Activated CD4-positive, alpha-beta T cell treated with anti-CD3 and anti-CD28 coated beads, Interleukin-2, amount 10 ng/mL, durations not matched to agents 7 days and 5 days (primary cell): ENCODE measurements around the gene BPIFA2. TPM values are rescaled to one million over a fixed set of nuclear protein-coding genes. Genes with fewer than 3 reads are reported as not detected.

Experiments used
- CTCF ChIA-PET: fragments of 350-600 bp; sonication (Branson Sonifier 250); formaldehyde crosslinking; loops from one replicate; lab custom pipeline; 2021; ENCODE audit warnings: antibody characterized with exemption; lab: Charles Lee
- POLR2A ChIA-PET: fragments of 350-600 bp; sonication (Branson Sonifier 250); formaldehyde crosslinking; loops from one replicate; lab custom pipeline; 2021; ENCODE audit warnings: antibody characterized with exemption; lab: Charles Lee
- DNase-seq: peaks from one replicate; pipeline ENCODE4 v3.0.0-alpha.2; 2020
- H3K27ac Mint-ChIP-seq: one replicate; pipeline ENCODE4 v1.8.0; 2021; ENCODE audit warnings: mild to moderate bottlenecking, moderate library complexity, mixed read lengths
- H3K27me3 Mint-ChIP-seq: one replicate; pipeline ENCODE4 v1.8.0; 2021; ENCODE audit warnings: mixed read lengths
- H3K36me3 Mint-ChIP-seq: one replicate; pipeline ENCODE4 v1.8.0; 2021; ENCODE audit warnings: low read depth, mixed read lengths
- H3K4me1 Mint-ChIP-seq: one replicate; pipeline ENCODE4 v1.8.0; 2021; ENCODE audit warnings: mixed read lengths
- H3K4me3 Mint-ChIP-seq: one replicate; pipeline ENCODE4 v1.8.0; 2021; ENCODE audit warnings: mild to moderate bottlenecking, moderate library complexity, mixed read lengths
- H3K9me3 Mint-ChIP-seq: one replicate; pipeline ENCODE4 v1.8.0; 2021; ENCODE audit warnings: mixed read lengths
- total RNA-seq, 2 experiments: library from RNA; stranded (reverse); gene quantifications; one replicate each; pipeline ENCODE4 v1.2.3, GENCODE V29; 2021

Gene BPIFA2
- total RNA-seq, 2 experiments from 2014 or later: not detected

DNA sequence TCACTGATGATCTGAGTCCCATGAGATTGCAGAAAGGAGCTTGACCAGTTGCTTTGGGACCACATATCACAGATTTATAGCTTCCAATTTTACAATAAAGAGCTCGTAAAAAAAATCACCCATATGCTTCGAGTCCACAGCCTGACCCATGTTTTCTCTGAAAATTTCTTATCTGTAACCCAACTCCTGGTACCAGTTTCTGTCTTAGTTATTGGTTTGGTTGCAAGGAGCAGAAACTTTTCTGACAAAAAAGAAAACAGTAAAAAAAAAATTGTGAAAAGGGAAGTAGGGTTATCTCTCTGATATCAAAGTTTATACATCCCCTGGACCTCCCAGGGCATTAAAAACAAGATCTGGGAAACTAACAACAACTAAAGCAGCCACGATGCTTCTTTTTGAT is 30.8 kb upstream of the BPIFA2 start:
- no peak for DNase-seq
- CTCF ChIA-PET: interaction anchor here (0.6 to 1.5 kb wide), 2 partner anchors 13 to 245 kb away, joined by 4 to 5 read pairs; no protein-coding TSS in a partner anchor
- POLR2A ChIA-PET: no interaction called here
- Mint-ChIP-seq H3K27ac (no peak overlapping the region), H3K36me3 (no peaks in the 10 kb centered on the region), H3K27me3 (peaks cover 6% of the 10 kb centered on the region), H3K4me1 (no peaks in the 10 kb centered on the region), H3K4me3 (no peak overlapping the region), H3K9me3 (no peaks in the 10 kb centered on the region)

DNA sequence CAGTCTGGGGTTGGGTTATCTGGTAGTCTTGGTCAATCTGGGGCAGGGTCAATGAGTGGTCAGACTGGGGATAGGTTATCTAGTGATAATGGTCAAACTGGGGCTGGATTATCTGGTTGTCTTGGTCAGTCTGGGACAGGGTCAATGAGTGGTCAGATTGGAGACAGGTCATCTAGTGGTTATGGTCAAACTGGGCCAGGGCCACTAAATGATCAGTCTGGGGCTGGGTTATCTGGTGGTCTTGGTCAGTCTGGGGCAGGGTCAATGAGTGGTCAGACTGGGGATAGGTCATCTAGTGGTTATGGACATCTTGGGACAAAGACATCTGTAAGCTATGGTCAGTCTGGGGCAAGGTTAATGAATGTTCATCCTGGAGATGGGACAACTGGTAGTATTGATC is 28.5 kb upstream of the BPIFA2 start:
- Mint-ChIP-seq H3K27me3 (peaks cover 25% of the 10 kb centered on the region), H3K4me1 (no peaks in the 10 kb centered on the region), H3K9me3 (no peaks in the 10 kb centered on the region)

DNA sequence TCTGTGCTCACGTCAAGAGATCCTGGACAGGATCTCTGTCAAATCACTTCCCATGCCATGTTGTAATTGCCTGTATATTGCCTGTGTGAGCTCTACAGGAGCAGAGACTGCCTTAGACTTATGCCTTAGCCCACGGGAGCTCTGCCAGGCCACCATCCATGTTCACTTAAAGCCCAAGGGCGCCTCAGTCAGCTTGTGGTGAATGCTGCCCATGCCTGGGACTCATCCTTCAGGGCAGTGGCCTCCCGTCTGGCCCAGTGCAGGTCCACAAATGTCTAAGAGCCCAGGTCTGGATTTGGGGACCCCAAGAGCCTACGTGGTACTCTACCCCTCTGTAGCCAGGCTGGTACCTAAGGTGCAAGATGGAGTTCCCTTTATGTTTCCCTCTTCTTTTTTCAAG is 22.4 kb upstream of the BPIFA2 start:
- H3K4me1 Mint-ChIP-seq: no peaks in the 10 kb centered on the region
- ChIA-PET CTCF (no interaction called here), POLR2A (no interaction called here)
- peaks cover 38% of the 10 kb centered on the region for H3K27me3 Mint-ChIP-seq
- H3K9me3 Mint-ChIP-seq: no peaks in the 10 kb centered on the region
- no peak overlapping the region for H3K27ac Mint-ChIP-seq
- no peak overlapping the region for H3K4me3 Mint-ChIP-seq
- no peaks in the 10 kb centered on the region for H3K36me3 Mint-ChIP-seq
- DNase-seq: no peak

More for the DNA sequence above, 28.5 kb upstream of the BPIFA2 start:
- Mint-ChIP-seq H3K36me3 (no peaks in the 10 kb centered on the region), H3K27ac (no peak overlapping the region), H3K4me3 (no peak overlapping the region)
- ChIA-PET CTCF (interaction anchor here (0.6 kb wide), 1 partner anchor 92 kb away, joined by 6 read pairs; no protein-coding TSS in a partner anchor), POLR2A (no interaction called here)
- no peak for DNase-seq

DNA sequence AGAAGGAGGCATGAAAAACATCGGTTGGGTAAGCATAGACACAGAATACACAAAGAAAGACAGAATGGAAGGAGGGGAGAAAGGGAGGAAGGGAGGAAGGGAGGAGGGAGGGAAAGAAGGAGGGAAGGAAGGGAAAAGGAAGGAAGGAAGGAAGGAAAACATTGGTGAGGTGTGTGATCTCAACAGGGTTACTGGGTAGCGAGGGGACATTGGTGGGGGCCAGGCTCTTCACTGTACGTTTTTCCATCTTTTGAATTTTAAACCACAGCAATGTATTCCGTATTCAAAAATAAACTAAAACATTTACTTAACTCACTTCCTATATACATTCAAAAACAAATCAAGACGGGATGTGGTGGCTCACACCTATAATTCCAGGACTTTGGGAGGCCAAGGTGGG is 20.7 kb upstream of the BPIFA2 start:
- H3K9me3 Mint-ChIP-seq: no peaks in the 10 kb centered on the region
- no peak overlapping the region for H3K4me3 Mint-ChIP-seq
- no peak for DNase-seq
- peaks cover 41% of the 10 kb centered on the region for H3K27me3 Mint-ChIP-seq
- H3K4me1 Mint-ChIP-seq: no peaks in the 10 kb centered on the region
- ChIA-PET POLR2A (no interaction called here), CTCF (no interaction called here)
- H3K36me3 Mint-ChIP-seq: no peaks in the 10 kb centered on the region
- no peak overlapping the region for H3K27ac Mint-ChIP-seq

DNA sequence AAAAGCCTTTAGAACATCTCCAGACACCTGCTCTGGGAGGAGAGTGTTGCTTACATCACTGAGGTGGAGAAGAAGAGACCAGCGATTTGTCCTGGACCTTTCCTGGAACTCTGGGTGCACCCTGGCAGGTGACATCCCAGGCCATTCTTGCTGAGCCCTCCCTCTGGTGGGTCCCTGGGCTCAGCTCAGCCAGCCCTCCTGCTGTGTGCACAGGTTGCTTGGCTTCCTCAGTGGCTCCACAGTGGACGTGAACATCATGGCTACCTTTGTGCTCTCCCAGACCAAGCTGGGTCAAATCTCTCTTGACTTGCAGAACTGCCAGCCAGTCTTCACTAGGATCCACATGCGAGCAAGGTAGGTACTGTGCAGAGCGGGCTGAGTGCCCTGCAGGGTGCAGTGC is 19.9 kb upstream of the BPIFA2 start:
- ChIA-PET POLR2A (no interaction called here), CTCF (no interaction called here)
- H3K4me3 Mint-ChIP-seq: no peak overlapping the region
- H3K4me1 Mint-ChIP-seq: no peaks in the 10 kb centered on the region
- peaks cover 38% of the 10 kb centered on the region for H3K27me3 Mint-ChIP-seq
- H3K27ac Mint-ChIP-seq: no peak overlapping the region
- H3K36me3 Mint-ChIP-seq: no peaks in the 10 kb centered on the region
- H3K9me3 Mint-ChIP-seq: no peaks in the 10 kb centered on the region
- DNase-seq: no peak

DNA sequence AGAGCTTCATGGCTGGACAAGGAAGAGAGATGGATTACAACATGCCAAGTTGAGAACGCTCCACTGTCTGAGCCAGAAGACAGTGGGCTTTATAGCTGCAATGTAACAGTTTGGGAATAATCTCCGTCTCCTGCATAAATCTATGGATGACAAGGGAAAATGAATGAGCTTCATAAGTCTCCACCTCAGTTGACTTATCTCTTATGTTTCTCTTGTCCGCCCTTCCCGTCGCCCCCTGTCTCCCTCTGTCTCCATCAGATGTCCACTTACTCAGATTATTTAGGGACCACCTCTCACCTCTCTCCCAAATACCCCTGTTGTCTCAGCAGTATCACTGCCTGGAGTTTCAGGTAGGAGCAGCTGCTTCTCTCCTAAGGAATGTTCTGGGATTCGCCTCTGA is 13.7 kb upstream of the BPIFA2 start:
- POLR2A ChIA-PET: no interaction called here
- no peak overlapping the region for H3K4me3 Mint-ChIP-seq
- no peak for DNase-seq
- H3K36me3 Mint-ChIP-seq: no peaks in the 10 kb centered on the region
- H3K4me1 Mint-ChIP-seq: no peaks in the 10 kb centered on the region
- CTCF ChIA-PET: no interaction called here
- no peaks in the 10 kb centered on the region for H3K9me3 Mint-ChIP-seq
- H3K27me3 Mint-ChIP-seq: peaks cover 22% of the 10 kb centered on the region
- H3K27ac Mint-ChIP-seq: no peak overlapping the region

DNA sequence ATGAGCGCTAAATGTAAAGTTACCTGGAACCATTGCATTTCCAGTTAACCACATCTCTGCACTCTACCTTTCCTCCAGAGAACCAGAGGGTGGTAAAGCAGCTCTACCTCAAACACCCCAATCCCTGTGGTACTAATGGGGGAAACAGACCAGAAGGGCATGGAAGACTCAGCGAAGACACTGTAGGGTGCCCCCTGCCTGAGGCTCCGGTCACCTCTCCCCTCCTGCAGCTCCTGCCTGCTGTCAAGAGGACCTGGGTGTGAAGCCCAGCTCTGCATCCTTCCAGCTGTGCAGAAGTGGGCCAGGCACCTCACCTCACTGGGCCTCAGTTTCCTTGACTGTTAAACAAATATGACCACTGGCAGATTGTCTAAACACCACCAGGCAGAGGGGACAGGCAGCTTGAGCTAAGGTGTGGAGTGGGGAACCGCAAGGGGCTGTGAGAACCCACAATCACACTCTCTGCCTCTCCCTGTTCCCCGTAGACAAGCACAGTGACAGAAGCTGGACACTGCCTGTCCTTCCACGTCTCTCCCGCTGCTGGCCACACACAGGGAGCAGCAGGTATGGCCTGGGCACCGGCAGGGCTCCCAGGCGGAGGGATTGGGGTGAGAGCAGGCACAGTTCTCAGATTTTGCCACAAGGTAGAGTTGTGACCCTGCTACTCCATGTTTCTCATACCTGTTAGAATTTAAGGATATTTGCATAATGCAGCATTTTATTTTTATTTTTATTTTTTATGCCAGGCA is 9.1 kb upstream of the BPIFA2 start:
- no peak overlapping the region for H3K4me3 Mint-ChIP-seq
- no peaks in the 10 kb centered on the region for H3K36me3 Mint-ChIP-seq
- H3K9me3 Mint-ChIP-seq: no peaks in the 10 kb centered on the region
- ChIA-PET POLR2A (no interaction called here), CTCF (no interaction called here)
- H3K27me3 Mint-ChIP-seq: peaks cover 3% of the 10 kb centered on the region
- DNase-seq: no peak
- no peak overlapping the region for H3K27ac Mint-ChIP-seq
- H3K4me1 Mint-ChIP-seq: no peaks in the 10 kb centered on the region

DNA sequence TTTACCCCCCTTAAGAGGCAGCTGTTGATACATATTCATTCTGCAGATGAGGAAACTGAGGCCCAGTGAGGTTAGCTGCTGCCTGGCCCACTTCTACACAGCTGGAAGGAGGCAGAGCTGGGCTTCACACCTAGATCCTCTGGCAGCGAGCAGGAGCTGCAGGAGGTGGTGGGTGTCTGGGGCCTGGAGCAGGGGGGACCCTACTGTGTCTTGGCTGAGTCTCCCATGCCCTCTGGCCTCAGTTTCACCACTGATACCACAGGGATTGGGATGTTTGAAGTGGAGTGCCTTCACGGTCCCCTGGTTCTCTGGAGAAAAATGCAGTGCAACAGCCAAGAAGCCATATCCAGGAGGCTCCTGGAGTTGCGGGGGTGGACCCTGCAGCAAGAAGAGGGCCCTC is 8.2 kb upstream of the BPIFA2 start:
- H3K4me1 Mint-ChIP-seq: no peaks in the 10 kb centered on the region
- CTCF ChIA-PET: no interaction called here
- POLR2A ChIA-PET: no interaction called here
- H3K27me3 Mint-ChIP-seq: no peaks in the 10 kb centered on the region
- no peaks in the 10 kb centered on the region for H3K36me3 Mint-ChIP-seq
- no peak overlapping the region for H3K27ac Mint-ChIP-seq
- no peak for DNase-seq
- no peak overlapping the region for H3K4me3 Mint-ChIP-seq
- no peaks in the 10 kb centered on the region for H3K9me3 Mint-ChIP-seq

DNA sequence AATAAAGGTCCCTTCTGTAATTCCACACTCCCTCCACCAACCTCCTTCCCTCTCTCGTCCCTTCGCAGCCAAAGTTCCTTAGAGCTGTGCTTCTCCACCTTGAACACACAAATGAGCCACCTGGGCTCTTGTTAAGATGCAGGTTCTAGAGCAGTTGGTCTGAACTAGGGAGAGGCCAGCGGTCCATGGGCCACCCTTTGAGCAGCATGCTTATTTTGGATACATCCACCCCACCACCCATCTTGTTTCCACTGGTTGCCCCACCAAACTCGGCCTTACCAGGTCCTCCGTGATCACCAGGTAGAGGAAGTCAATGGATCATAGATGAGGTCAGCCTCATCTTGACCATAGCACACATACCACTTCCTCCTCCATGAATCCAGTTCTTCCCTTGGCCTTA is 7.3 kb upstream of the BPIFA2 start:
- no peaks in the 10 kb centered on the region for H3K27me3 Mint-ChIP-seq
- H3K4me1 Mint-ChIP-seq: no peaks in the 10 kb centered on the region
- ChIA-PET CTCF (no interaction called here), POLR2A (no interaction called here)
- H3K36me3 Mint-ChIP-seq: no peaks in the 10 kb centered on the region
- H3K4me3 Mint-ChIP-seq: no peak overlapping the region
- no peak for DNase-seq
- no peaks in the 10 kb centered on the region for H3K9me3 Mint-ChIP-seq
- no peak overlapping the region for H3K27ac Mint-ChIP-seq

DNA sequence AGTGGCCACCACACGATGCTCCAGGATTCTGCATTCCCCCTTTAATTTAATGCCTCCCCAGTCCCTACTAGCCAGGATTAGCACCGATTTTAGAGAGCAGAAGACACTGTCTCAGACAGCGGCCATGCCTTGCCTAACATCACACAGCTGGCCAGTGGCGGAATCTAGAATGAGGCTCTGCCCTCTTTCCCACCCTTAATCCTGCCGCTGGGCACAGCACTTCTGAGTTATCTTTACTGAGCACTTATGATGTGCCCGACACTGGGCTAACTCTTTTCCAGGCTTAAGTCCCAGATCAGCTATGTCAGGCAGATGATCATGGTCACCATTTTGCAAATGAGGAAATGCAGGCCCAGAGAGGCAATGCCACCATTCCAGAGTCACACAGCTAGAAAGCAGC is 5.6 kb upstream of the BPIFA2 start:
- Mint-ChIP-seq H3K9me3 (no peaks in the 10 kb centered on the region), H3K27ac (no peak overlapping the region), H3K27me3 (no peaks in the 10 kb centered on the region), H3K4me3 (no peak overlapping the region), H3K4me1 (no peaks in the 10 kb centered on the region), H3K36me3 (no peaks in the 10 kb centered on the region)
- DNase-seq: no peak
- ChIA-PET POLR2A (no interaction called here), CTCF (no interaction called here)

DNA sequence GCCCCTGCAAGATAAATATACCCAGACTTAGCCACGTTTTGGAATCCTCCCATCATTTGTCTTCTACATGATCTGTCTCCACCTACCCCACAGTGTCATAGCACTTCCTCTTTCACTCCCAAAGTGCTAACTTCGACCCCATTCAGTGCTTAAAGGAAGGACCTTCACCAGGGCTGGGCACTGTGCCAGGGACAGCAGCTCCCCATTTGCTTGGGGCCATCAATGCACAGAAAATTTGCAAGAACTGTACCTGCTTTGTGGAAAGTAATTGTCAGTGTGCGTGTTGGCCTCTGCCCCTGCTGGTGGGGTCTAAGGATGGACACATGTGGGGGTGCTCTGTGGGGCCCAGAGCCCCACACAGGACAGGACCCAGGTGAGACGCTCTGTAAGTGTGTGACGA is 5.2 kb upstream of the BPIFA2 start:
- no peak overlapping the region for H3K27ac Mint-ChIP-seq
- no peaks in the 10 kb centered on the region for H3K27me3 Mint-ChIP-seq
- H3K4me3 Mint-ChIP-seq: no peak overlapping the region
- H3K36me3 Mint-ChIP-seq: no peaks in the 10 kb centered on the region
- no peaks in the 10 kb centered on the region for H3K4me1 Mint-ChIP-seq
- CTCF ChIA-PET: no interaction called here
- DNase-seq: no peak
- no peaks in the 10 kb centered on the region for H3K9me3 Mint-ChIP-seq
- POLR2A ChIA-PET: no interaction called here

DNA sequence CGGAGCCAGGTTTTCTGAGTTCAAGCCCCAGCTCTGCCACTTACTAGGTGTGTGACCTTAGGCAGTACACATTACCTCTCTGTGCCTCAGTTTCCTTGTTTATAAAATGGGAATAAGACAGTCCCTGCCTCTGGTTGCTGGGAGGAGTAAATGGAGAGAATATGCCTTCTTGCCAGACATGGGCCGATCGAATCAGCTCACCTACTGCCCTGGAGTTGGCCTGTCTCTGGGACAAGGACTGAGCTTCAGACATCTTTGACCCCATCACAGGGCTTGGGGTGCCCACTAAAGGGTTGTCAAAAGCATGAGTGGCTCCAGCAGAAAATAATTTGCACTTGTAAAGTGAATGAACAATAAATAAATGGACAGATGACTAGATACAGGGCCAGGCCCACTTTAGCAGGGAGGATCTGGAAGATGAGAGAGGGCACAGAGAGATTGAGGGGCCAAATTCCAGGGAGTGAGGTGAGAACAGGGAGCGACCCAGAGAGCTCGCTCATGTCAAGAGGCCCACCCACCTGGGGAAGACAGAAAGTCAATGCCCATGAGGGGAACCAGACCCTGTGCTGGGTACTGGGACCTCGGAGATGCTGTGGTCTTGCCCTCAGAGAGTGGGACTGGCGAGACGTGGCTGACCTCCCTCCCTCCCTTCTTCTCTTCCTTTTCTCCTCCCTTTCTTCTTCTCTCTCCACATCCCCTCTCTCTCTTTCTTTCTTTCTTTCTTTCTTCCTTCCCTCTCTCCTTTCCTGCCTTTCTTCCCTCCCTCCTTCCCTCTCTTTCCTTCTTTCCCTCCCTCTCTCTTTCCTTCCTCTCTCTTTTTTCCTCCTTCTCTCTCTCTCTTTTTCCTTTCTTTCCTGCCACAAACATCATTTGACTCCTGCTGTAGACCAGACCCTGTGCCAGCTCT is 3.9 kb upstream of the BPIFA2 start:
- peaks cover 7% of the 10 kb centered on the region for H3K9me3 Mint-ChIP-seq
- no peak overlapping the region for H3K4me3 Mint-ChIP-seq
- H3K36me3 Mint-ChIP-seq: no peaks in the 10 kb centered on the region
- no peaks in the 10 kb centered on the region for H3K4me1 Mint-ChIP-seq
- no peak overlapping the region for H3K27ac Mint-ChIP-seq
- DNase-seq: no peak
- ChIA-PET CTCF (no interaction called here), POLR2A (no interaction called here)
- no peaks in the 10 kb centered on the region for H3K27me3 Mint-ChIP-seq

DNA sequence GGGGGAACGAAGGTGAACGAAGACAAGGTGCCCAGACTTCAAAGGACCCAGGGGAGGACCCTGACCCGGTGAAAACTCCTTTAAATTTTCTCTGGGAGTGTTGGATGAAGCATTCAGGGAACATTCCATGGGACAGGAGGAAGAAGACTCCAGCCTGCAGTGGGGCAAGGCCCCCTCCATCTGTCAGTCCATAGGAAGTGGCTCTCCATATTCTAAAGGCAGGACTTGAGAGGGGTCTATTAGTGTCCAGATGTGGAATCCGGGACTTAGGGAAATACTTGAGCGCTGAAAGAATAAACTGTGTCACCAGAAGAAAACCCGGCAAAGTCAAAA is 3.2 kb upstream of the BPIFA2 start:
- H3K27me3 Mint-ChIP-seq: no peaks in the 10 kb centered on the region
- CTCF ChIA-PET: no interaction called here
- no peaks in the 10 kb centered on the region for H3K36me3 Mint-ChIP-seq
- no peak overlapping the region for H3K27ac Mint-ChIP-seq
- peaks cover 11% of the 10 kb centered on the region for H3K9me3 Mint-ChIP-seq
- DNase-seq: no peak
- H3K4me3 Mint-ChIP-seq: no peak overlapping the region
- H3K4me1 Mint-ChIP-seq: no peaks in the 10 kb centered on the region
- POLR2A ChIA-PET: no interaction called here
